HG02885 (cell line): ENCODE results near the gene FITM2.
"Not testable (repeated sequence)": the region's sequence is repeated elsewhere in the genome, so short reads cannot be mapped to it uniquely, and the experiment has no call there.

Experiments used
- ATAC-seq: cut with Tn5 transposase; IDR thresholded peaks from one replicate; pipeline ENCODE4 v1.9.1; 2021; ENCODE audit warnings: mild to moderate bottlenecking; ENCODE audit not compliant: unreplicated experiment, poor library complexity

Gene FITM2

DNA sequence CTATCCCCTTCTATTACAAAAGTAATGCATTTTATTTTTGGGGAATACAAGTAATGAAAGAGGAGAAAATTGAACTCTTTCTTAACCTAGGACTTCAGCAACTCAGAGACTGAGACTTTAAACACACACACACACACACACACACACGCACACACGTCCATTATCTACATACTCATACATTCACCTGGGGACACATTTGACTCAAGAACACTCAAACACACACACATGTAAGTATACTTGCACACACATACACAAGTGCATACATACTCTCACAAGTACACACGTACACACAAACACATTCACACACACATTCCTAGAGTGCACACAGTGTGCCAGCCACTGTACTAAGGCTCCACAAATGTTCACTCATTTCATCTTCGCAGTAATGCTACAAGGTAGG lies 23.7 kb upstream of the FITM2 start:
- ATAC-seq = no peak

DNA sequence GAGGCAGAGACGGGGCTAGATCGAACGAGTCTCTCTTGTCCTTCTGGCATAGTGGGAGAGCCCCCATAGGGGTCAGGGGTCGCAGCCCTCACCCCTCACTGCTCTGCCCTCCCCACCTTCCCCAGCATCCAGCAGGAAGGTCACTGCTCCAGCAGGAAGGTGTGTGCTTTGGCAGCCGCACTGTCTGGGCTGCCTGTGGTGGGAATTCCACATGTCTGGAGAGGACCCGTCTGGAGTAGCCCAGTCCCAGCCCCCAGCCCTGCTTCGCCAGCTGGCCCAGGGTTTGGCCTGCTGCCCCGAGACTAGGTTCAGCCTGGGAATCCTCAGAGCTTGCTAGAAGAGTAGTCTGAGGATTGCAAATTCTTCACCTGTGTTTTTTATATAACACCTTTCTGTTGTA lies 23.3 kb upstream of the FITM2 start:
- ATAC-seq = no peak

DNA sequence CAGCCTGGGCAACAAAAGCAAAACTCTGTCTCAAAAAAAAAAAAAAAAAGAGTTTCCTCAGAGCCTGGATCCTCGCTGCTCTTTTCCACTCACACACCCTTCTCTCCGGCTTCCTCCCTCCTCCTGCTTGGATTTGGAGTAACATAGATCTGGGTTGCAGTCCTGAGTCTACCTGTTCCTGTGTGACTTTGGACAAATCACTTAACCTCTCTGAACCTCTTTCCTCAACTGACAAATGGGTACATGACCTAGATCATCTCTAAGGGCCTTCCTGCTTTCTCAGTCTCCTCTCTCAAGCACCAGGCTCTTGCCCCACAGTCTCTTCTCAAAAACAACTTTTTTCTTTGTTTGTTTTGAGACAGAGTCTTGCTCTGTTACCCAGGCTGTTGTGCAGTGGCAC lies 20.2 kb upstream of the FITM2 start:
- no peak for ATAC-seq

DNA sequence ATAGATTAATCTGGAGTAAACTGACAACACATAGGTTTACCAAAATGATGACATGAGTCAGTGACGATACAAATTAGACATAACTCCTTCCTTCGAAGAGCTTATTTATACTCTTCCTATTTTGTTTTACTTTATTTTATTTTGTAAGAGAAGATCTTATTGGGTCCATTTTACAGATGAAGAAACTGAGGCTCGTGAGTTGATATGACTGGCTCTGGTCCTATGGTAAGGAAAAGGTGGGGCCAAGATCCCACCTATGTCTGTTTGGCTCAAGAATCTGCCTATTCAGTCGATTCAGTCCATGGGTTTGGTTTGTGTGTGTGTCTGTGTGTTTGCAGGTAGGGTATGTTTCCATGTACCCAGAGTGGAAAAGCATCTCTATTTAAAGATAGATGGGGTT lies 17.4 kb upstream of the FITM2 start:
- no peak for ATAC-seq

DNA sequence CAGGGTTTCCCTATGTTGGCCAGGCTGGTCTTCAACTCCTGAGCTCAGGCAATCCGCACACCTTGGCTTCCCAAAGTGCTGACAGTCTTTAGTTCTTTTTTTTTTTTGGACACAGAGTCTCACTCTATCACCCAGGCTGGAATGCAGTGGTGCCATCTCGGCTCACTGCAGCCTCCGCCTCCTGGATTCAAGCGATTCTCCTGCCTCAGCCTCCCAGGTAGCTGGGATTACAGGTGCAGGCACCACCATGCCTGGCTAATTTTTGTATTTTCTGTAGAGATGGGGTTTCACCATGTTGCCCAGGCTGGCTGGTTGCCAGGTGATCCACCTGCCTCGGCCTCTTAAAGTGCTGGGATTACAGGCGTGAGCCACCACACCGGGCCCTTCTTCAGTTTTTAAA lies 16.7 kb upstream of the FITM2 start:
- ATAC-seq = not testable (repeated sequence)

DNA sequence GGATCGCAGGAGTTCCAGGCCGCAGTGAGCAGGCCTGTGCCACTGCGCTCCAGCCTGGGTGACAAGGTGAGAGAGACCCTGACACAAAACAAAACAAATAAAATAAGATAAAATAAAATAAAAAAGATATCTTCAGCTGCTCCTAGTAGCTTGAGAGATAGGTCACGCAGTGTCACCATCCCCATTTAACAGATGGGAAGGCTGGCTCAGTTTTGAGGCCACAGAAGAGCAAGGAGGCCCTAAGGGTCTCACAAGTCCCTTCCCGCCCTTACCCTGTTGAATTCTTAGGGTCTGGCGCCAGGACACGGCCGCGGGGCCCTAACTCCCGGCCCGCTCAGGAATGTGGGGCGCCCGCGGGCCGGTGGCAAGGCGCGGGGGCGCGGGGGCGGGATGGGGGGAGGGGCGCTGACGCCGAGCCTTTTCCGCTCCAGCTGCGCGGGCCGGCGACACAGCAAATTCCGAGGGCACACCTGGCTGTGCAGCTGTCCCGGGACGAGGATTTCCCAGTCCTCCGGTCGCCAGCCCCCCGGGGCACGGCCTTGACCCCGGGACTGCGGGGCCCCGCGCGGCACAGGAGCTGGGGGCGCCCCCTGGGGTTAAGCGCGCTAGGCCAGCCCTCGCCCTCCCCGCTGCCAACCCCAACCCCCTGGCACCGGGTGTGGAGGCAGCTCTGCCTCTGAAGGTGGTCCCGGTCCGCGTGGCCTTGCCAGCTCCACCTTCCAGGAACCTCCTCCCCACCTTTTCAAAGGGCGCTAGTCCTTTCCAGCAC lies 15.6 kb upstream of the FITM2 start:
- no peak for ATAC-seq

DNA sequence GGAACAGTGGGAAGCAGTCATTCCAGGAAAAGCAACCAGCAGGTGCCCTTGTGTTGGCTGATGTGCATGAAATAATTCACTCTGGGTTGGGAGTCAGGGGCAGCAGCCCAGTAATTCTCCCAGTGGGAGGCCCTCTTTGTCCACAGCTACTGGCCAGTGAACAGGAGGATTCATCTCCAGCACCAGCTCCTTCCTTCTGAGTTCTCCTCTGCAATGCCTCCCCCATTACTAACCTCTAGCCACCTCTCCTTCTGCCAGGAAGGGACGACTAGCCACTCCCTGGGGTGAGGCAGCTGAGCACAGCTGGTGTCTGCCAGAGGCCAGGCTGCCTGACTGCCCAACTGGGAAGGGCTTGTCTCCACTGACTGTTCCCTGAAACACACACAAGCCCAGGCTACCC lies 13.3 kb upstream of the FITM2 start:
- no peak for ATAC-seq

DNA sequence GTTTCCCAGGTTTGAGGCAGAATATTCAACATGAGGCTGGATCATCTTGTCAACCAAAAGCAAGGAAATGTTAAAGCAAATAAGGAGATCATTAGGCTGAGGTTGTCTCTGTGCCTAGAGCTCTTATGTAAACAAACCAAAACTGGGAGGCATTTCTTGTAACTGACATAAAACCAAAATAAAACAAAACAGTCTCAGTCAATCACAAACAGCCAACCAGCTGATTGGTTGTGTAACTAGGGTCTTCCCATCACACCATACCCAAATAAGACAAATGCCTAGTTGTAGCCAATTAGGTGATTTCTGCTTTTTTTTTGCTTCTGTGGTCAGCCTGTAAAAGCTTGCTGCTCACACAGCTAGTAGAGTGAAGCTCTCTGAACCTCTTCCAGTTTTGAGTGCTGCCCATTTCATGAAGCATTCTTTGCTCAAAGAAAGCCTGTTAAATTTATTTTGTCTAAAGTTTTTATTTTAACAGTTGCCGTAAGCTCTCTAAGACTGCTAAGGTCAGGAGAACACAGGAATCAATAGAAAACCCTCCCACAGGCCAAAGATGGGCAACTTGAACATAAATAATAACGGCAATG lies 8.9 kb upstream of the FITM2 start:
- ATAC-seq = no peak

DNA sequence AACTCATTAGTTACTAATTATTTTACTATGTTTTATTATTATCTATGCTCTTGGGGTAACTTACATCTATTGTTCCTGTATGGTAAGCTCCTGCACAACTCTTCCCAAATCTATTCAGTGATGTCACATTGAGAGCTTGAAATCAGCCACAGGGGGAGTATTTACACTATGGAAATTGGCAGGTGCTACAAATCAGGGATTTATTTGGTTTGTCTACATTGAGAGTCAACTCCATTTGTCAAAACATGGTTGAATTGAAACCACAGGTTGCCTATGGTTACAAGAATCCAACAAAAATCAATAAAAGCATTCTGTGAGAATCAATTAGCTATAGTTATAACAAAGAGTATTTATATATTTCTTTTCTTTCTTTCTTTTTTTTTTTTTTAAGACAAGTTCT lies 3.9 kb upstream of the FITM2 start:
- no peak for ATAC-seq

DNA sequence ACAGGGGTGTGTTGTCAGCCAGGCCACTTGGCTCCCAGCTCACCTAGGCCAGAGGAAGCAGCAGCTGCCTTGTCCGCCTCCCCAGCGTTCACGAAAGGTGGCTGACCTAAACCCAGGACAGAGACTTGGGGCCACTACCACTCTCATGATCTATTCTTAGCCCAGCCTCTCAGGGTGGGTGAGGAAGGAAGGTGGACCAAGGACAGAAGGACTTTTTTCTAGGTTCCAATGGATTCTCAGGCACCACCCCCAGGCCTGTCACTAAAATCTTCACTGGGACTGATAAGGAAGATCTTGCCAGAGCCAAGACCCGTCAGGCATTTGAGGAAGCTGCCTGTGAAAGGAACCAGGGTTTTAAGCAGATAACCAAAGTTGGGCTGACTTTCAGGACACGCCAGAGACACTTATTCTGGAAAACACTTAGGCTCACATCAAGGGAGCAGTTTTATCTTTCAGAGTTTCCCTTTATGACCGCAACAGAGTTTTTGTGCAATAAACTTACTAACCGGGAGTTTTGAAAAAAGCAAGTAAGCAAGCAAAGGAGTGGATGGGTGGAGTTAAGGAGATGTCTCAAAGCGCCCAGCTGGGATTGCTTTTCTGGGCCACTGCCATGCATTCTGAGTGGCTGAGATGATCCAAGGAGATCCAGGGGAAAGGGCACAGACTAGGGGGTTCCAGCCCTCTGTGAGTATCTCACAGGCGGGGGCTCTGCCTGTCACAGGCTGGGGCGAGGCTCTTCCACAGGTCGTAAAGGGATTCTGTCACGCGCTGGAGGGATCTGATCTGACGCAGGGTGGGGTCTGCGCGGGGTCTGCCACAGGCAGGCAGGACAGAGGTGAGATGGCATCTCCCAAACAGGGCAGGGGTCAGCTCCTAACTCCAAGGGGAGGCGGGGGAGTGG lies 989 bp downstream of the FITM2 start:
- ATAC-seq = no peak

DNA sequence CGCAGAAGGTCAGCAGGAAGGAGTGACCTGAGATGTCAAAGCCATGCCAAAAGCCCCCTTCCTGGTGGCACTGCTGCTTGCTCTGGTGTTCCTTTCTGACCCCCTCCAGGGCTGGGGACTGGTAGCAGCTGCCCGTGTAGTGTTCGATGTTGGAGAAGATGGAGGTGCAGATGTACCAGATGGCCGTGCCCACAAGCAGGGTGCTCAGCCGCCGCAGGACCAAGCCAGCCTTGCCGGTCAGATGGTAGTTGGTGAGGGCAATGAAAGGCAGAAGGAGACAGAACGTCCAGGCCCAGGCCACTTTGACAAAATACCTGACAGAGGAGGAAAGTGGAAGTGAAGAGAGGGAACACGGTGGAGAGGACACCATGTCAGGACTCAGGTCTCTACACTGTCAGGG lies 4.1 kb downstream of the FITM2 start:
- no peak for ATAC-seq

DNA sequence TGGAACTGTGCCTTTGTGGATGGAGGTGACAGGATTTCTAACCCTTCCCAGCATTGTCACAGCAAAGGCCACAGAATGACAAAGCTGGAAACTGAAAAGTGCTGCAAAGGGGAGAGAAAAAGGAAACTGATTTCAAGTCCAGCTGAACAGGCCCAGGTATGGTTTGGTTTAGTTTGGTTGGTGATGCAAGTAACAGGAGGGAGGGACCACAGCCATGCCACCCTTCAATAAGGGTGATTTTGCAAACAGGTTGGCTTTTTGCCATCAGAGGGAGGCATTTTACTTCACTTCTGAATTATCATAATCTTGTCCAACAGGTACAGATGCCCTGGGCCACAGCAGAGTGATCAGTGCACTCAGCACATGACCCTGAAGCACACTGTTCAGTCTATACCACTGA lies 6.6 kb downstream of the FITM2 start:
- no peak for ATAC-seq

DNA sequence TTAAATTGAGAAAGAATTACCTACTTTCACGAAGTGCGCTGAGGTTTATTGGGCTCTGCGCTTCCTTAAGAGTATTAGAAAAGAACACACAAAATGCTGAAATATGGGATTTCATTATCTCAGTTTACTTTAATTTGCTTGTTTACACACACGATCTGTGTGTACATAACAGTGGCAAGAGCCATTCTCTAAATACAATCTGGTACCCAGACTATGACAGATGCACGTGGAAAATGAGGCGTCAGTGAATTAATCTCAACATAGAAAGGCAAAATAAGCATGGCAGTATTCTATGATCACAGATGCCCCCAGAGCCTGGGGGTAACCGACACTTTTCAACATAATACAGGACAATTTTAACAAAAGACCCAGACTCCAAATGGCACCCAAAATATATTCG lies 8.3 kb downstream of the FITM2 start:
- ATAC-seq = no peak

DNA sequence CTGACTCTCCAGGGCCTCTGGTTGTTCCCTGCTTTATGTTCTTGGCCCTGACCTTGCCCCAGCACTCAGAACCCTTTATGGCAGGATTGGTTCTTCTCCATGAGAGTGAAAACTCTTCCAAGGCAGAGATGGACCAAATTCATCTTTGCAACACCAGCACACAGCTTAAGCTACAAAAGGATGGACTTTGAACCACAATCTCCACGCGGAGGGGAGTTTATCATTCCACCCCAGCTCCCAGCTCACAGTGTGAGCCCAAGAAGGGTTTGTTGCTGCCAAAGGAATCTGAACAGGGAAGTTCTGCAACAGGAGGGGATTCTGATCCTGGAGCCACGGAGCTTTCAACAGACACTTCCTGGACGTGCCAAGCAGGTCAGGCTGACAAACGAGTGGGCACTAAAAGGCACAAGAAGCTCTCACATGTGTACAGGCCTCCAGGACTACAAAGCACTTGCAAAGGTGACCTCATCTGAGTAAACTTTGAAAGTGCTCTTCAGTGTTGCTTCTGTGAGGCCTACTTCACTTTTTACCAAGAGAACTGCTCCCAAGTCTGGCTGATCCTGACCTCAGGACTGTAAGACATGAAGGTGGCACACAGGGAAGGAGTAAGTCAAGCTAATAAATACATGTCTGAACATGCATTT lies 8.9 kb downstream of the FITM2 start:
- no peak for ATAC-seq

DNA sequence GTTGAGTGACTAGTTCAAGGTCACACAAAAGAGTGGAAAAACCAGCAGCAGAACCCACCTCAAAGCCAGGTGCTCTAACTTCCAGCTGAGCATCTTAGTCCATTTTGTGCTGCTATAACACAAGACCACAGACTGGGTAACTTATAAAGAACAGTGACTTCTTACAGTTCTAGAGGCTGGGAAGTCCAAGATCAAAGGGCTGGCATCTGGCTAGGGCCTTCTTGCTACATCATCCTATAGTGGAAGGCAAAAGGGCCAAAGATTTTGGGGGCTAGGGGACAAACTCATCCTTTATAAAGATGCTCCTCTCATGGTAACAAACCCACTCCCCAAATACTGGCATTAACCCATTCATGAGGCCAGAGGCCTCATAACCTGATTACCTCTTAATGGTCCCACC lies 9.7 kb downstream of the FITM2 start:
- ATAC-seq = no peak

DNA sequence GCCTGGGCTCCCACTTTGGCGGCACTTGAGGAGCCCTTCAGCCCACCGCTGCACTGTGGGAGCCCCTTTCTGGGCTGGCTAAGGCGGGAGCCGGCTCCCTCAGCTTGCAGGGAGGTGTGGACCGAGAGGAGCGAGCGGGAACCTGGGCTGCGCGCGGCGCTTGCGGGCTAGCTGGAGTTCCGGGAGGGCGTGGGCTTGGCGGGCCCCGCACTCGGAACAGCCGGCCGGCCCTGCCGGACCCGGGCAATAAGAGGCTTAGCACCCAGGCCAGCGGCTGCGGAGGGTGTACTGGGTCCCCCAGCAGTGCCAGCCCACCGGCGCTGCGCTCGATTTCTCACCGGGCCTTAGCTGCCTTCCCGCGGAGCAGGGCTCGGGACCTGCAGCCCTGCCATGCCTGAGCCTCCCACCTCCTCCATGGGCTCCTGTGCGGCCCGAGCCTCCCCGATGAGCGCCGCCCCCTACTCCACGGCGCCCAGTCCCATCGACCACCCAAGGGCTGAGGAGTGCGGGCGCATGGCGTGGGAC lies 11.9 kb downstream of the FITM2 start:
- ATAC-seq = not testable (repeated sequence)

DNA sequence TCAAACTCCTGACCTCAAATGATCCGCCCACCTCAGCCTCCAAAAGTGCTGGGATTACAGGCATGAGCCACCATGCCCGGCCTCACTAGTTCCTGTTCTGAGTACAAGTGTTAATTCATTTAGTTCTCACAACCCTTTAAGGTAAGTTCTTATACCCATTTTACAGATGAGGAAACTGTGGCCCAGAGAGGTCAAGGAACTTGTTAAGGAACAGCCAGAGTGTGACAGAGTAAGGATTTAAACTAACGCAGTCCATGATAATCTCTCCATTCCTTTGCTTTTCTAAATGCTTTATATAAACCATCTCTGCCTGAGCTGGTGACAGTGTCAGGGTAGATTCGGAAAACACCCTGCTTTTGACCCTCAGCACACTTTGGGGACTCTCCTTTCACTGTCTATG lies 13.3 kb downstream of the FITM2 start:
- ATAC-seq = no peak

DNA sequence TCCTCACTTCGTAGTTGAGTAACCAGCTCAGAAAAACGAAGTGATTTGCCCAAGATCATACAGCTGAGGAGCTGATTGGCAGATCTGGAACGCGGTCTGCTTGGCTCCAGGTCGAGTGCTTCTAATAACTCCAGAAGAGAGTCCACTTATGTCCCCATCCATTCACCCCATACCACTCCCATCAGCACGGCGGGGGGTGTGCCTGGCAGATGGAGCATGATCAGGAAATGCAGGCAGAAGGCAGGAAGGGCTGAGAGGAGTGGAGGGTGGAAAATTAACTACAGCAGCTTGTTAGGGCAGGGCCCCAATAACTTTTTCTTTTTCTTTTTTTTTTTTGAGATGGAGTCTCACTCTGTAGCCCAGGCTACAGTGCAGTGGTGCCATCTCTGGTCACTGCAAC lies 15.0 kb downstream of the FITM2 start:
- ATAC-seq = no peak

DNA sequence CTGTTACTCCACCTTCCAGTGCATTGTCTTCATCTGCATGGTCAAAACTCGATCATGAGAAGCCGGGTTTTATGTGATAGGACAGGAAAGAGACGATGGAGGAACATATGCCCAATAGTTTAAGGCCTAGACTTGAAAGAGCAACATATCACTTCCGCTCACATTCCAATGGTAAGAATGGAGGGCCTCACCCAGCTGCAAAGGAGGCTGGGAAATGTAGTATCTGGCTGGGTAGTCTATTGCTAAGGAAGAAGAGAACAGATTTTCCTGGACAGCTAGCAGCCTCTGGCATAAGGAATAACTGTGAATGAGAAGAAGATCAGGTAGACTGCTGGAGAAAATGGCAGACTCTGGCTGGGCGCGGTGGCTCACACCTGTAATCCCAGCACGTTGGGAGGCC lies 19.2 kb downstream of the FITM2 start:
- no peak for ATAC-seq

DNA sequence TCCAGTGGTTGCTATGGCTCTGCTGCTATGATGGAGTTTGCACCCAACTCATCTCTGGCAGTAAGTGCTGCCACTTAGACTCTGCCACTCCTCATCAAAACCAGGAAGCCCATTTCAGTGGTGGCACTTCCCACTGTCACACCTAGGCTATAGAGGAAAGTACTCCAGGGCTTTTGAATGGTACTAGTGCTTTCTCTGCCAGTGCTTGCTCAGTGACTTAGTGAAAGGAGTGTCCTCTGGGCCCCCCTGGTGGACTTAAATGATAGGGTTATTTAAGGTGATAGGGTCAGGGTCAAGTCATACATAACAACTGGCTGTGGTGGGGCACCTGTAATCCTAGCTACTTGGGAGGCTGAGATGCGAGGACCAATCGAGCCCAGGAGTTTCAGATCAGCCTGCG lies 22.8 kb downstream of the FITM2 start:
- ATAC-seq = no peak
